Measurements from ENCODE around the gene RTN1. TPM values are rescaled to one million over a fixed set of nuclear protein-coding genes. Genes with fewer than 3 reads are reported as not detected.

RTN1 gene
- polyA plus RNA-seq, 1 donor from 2014 or later = 1,138 TPM

GRCh38 chr14:59895721-59896120 lies 25.1 kb upstream of the RTN1 start:
- Histone ChIP-seq H3K36me3 (ENCODE audit: insufficient read depth, low read length) (no peaks in the 10 kb centered on the region), H3K4me3 (ENCODE audit: low read length) (no peak overlapping the region), H3K79me2 (replicated peaks; ENCODE audit: insufficient read depth, low read length) (no peaks in the 10 kb centered on the region), H4K20me1 (ENCODE audit: insufficient read depth) (no peaks in the 10 kb centered on the region), H3K9me2 (ENCODE audit: insufficient read depth, low read length) (no peaks in the 10 kb centered on the region), H3F3A (ENCODE audit: insufficient read depth, low read length, poor library complexity, severe bottlenecking) (no peaks in the 10 kb centered on the region), H3K9ac (ENCODE audit: low read length) (no peak overlapping the region), H3K4me2 (ENCODE audit: low read length) (no peak overlapping the region), H2AFZ (ENCODE audit: low read depth, low read length) (no peak overlapping the region), H3K27me3 (ENCODE audit: insufficient read depth, low read depth, low read length) (no peaks in the 10 kb centered on the region), H3K27ac (ENCODE audit: low read length) (no peak overlapping the region), H3K9me3 (ENCODE audit: low read length) (no peaks in the 10 kb centered on the region)
- no peak for TF ChIP-seq POLR2AphosphoS5 (IDR thresholded peaks at IDR 0.05)
- TF ChIP-seq EZH2 (IDR thresholded peaks at IDR 0.05; ENCODE audit: borderline replicate concordance, insufficient read depth, low read length, poor library complexity, severe bottlenecking) = no peak
- TF ChIP-seq, protein P1, sequence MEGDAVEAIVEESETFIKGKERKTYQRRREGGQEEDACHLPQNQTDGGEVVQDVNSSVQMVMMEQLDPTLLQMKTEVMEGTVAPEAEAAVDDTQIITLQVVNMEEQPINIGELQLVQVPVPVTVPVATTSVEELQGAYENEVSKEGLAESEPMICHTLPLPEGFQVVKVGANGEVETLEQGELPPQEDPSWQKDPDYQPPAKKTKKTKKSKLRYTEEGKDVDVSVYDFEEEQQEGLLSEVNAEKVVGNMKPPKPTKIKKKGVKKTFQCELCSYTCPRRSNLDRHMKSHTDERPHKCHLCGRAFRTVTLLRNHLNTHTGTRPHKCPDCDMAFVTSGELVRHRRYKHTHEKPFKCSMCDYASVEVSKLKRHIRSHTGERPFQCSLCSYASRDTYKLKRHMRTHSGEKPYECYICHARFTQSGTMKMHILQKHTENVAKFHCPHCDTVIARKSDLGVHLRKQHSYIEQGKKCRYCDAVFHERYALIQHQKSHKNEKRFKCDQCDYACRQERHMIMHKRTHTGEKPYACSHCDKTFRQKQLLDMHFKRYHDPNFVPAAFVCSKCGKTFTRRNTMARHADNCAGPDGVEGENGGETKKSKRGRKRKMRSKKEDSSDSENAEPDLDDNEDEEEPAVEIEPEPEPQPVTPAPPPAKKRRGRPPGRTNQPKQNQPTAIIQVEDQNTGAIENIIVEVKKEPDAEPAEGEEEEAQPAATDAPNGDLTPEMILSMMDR (IDR thresholded peaks at IDR 0.05; ENCODE audit: poor library complexity, severe bottlenecking) = no peak
- TF ChIP-seq EP300 (conservative IDR thresholded peaks at IDR 0.05; ENCODE audit: poor library complexity, severe bottlenecking) = no peak
- TF ChIP-seq RAD21 (conservative IDR thresholded peaks at IDR 0.05) = no peak
- no peak for TF ChIP-seq SMC3 (conservative IDR thresholded peaks at IDR 0.05; ENCODE audit: poor library complexity)
- TF ChIP-seq, protein P2, sequence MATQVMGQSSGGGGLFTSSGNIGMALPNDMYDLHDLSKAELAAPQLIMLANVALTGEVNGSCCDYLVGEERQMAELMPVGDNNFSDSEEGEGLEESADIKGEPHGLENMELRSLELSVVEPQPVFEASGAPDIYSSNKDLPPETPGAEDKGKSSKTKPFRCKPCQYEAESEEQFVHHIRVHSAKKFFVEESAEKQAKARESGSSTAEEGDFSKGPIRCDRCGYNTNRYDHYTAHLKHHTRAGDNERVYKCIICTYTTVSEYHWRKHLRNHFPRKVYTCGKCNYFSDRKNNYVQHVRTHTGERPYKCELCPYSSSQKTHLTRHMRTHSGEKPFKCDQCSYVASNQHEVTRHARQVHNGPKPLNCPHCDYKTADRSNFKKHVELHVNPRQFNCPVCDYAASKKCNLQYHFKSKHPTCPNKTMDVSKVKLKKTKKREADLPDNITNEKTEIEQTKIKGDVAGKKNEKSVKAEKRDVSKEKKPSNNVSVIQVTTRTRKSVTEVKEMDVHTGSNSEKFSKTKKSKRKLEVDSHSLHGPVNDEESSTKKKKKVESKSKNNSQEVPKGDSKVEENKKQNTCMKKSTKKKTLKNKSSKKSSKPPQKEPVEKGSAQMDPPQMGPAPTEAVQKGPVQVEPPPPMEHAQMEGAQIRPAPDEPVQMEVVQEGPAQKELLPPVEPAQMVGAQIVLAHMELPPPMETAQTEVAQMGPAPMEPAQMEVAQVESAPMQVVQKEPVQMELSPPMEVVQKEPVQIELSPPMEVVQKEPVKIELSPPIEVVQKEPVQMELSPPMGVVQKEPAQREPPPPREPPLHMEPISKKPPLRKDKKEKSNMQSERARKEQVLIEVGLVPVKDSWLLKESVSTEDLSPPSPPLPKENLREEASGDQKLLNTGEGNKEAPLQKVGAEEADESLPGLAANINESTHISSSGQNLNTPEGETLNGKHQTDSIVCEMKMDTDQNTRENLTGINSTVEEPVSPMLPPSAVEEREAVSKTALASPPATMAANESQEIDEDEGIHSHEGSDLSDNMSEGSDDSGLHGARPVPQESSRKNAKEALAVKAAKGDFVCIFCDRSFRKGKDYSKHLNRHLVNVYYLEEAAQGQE (IDR thresholded peaks at IDR 0.05; ENCODE audit: borderline replicate concordance) = no peak
- no peak for TF ChIP-seq TAF1 (IDR thresholded peaks at IDR 0.05; ENCODE audit: low read depth)
- TF ChIP-seq MXI1 (conservative IDR thresholded peaks at IDR 0.05; ENCODE audit: poor library complexity, severe bottlenecking) = no peak

GRCh38 chr14:59890676-59891075 lies 20.1 kb upstream of the RTN1 start:
- no peak overlapping the region for H3K9ac ChIP-seq (ENCODE audit: low read length)
- H4K20me1 ChIP-seq (ENCODE audit: insufficient read depth) = no peaks in the 10 kb centered on the region
- no peaks in the 10 kb centered on the region for H3K79me2 ChIP-seq (replicated peaks; ENCODE audit: insufficient read depth, low read length)
- H3K4me3 ChIP-seq (ENCODE audit: low read length) = no peak overlapping the region
- H3K27ac ChIP-seq (ENCODE audit: low read length) = no peak overlapping the region
- no peaks in the 10 kb centered on the region for H3F3A ChIP-seq (ENCODE audit: insufficient read depth, low read length, poor library complexity, severe bottlenecking)
- no peaks in the 10 kb centered on the region for H3K27me3 ChIP-seq (ENCODE audit: insufficient read depth, low read depth, low read length)
- H3K9me2 ChIP-seq (ENCODE audit: insufficient read depth, low read length) = no peaks in the 10 kb centered on the region
- H3K9me3 ChIP-seq (ENCODE audit: low read length) = no peaks in the 10 kb centered on the region
- no peaks in the 10 kb centered on the region for H3K36me3 ChIP-seq (ENCODE audit: insufficient read depth, low read length)
- H2AFZ ChIP-seq (ENCODE audit: low read depth, low read length) = no peak overlapping the region
- no peak overlapping the region for H3K4me2 ChIP-seq (ENCODE audit: low read length)
- TF ChIP-seq, protein P1 (IDR thresholded peaks at IDR 0.05; ENCODE audit: poor library complexity, severe bottlenecking) = no peak
- TF ChIP-seq, protein P2 (IDR thresholded peaks at IDR 0.05; ENCODE audit: borderline replicate concordance) = no peak
- TF ChIP-seq TAF1 (IDR thresholded peaks at IDR 0.05; ENCODE audit: low read depth) (no peak), POLR2AphosphoS5 (IDR thresholded peaks at IDR 0.05) (no peak), MXI1 (conservative IDR thresholded peaks at IDR 0.05; ENCODE audit: poor library complexity, severe bottlenecking) (no peak), EP300 (conservative IDR thresholded peaks at IDR 0.05; ENCODE audit: poor library complexity, severe bottlenecking) (no peak)

Measured in neural cell (in vitro differentiated cells).